Measurements from ENCODE around the gene UHRF1. TPM values are rescaled to one million over a fixed set of nuclear protein-coding genes. Genes with fewer than 3 reads are reported as not detected.

UHRF1 gene
- total RNA-seq, 4 donors from 2014 or later: 1.7 to 7.2 (median 3.0) TPM

GRCh38 chr19:4965061-4965460, 55.8 kb downstream of the UHRF1 start:
- DNase-seq (ENCODE audit: low spot score in 2 of 2): no peak
- Histone ChIP-seq H3K27me3 (no peaks in the 10 kb centered on the region), H3K9me3 (no peaks in the 10 kb centered on the region), H3K36me3 (no peaks in the 10 kb centered on the region), H3K4me3 (no peak overlapping the region), H3K4me1 (peaks cover 0 to 15% (median 4%) of the 10 kb centered on the region in 4 donors), H3K27ac (no peak overlapping the region)
- TF ChIP-seq POLR2A (IDR thresholded peaks at IDR 0.05): no peak
- no peak for TF ChIP-seq EP300 (IDR thresholded peaks at IDR 0.05)
- TF ChIP-seq CTCF (IDR thresholded peaks at IDR 0.05): no peak
- 94 to 96% methylated on average over 6 of the region's 6 CpGs for WGBS, 2 donors

- Histone ChIP-seq H3K4me1 (peaks cover 0 to 30% (median 17%) of the 10 kb centered on the region in 4 donors), H3K27me3 (no peaks in the 10 kb centered on the region), H3K9me3 (no peaks in the 10 kb centered on the region), H3K27ac (no peak overlapping the region), H3K36me3 (no peaks in the 10 kb centered on the region), H3K4me3 (no peak overlapping the region)
- WGBS, 2 donors: 73% methylated on average over 6 of the region's 6 CpGs
- TF ChIP-seq CTCF (IDR thresholded peaks at IDR 0.05): no peak
- TF ChIP-seq EP300 (IDR thresholded peaks at IDR 0.05): no peak
- TF ChIP-seq POLR2A (IDR thresholded peaks at IDR 0.05): no peak
- DNase-seq (ENCODE audit: low spot score in 2 of 2): no peak
Observed at GRCh38 chr19:4966591-4966990, 57.3 kb downstream of the UHRF1 start.

- no peaks in the 10 kb centered on the region for H3K27me3 ChIP-seq
- peak overlapping the region in 3 of 4 donors; percentile 4 to 49 (median 37) for H3K4me3 ChIP-seq
- WGBS, 2 donors: 61 to 67% methylated on average over 16 of the region's 16 CpGs
- DNase-seq (ENCODE audit: low spot score in 2 of 2): no peak
- peaks cover 0 to 43% (median 29%) of the 10 kb centered on the region in 4 donors for H3K4me1 ChIP-seq
- H3K36me3 ChIP-seq: no peaks in the 10 kb centered on the region
- H3K27ac ChIP-seq: peak overlapping the region in 3 of 4 donors; percentile 53 to 81 (median 76)
- no peaks in the 10 kb centered on the region for H3K9me3 ChIP-seq
- TF ChIP-seq POLR2A (IDR thresholded peaks at IDR 0.05) (no peak), CTCF (IDR thresholded peaks at IDR 0.05) (no peak), EP300 (IDR thresholded peaks at IDR 0.05) (no peak)
Observed at GRCh38 chr19:4967738-4968461, 58.6 kb downstream of the UHRF1 start.

- peaks cover 0 to 49% (median 31%) of the 10 kb centered on the region in 4 donors for H3K4me1 ChIP-seq
- no peaks in the 10 kb centered on the region for H3K27me3 ChIP-seq
- peak within 1 kb of the TSS; percentile 60 to 84 (median 73) for H3K27ac ChIP-seq
- H3K9me3 ChIP-seq: no peaks in the 10 kb centered on the region
- no peaks in the 10 kb centered on the region for H3K36me3 ChIP-seq
- peak; percentile 95 to 99 for DNase-seq (ENCODE audit: low spot score in 2 of 2)
- 0 to 2% methylated on average over 23 to 37 of the region's 96 CpGs for WGBS, 2 donors
- H3K4me3 ChIP-seq: peak within 1 kb of the TSS; percentile 49 to 78 (median 68)
- TF ChIP-seq EP300 (IDR thresholded peaks at IDR 0.05) (peak; percentile 76 to 90), CTCF (IDR thresholded peaks at IDR 0.05) (peak in 2 of 5 experiments; percentile 21 to 57), POLR2A (IDR thresholded peaks at IDR 0.05) (peak; percentile 98)
Observed at GRCh38 chr19:4968462-4969291, 59.4 kb downstream of the UHRF1 start, which contains the start of gene KDM4B. Gene KDM4B, plus strand, starts transcription at chr19:4969113. Its CDS starts 63,778 bp downstream, at chr19:5032891.
